Ovary (tissue), 9 donors: ENCODE data around the gene TRPM2. TPM values are rescaled to one million over a fixed set of nuclear protein-coding genes. Genes with fewer than 3 reads are reported as not detected.
A peak's percentile ranks its signal among the peaks of the same experiment; 100 is the strongest.
"Not testable (repeated sequence)": the region's sequence is repeated elsewhere in the genome, so short reads cannot be mapped to it uniquely, and the experiment has no call there.

Experiments used
- DNase-seq, 5 donors: peaks; one replicate each; pipeline ENCODE4 v3.0.0-alpha.2; 2019 to 2020
- H3K27ac ChIP-seq, 2 donors: fragments of 200-600 bp; one replicate each; pipeline versions ENCODE4 v1.5.1 to v1.8.0; 2019 to 2022
- H3K27me3 ChIP-seq: fragments of 200-600 bp; one replicate; pipeline ENCODE4 v1.8.0; 2022
- H3K36me3 ChIP-seq: fragments of 200-600 bp; sonication (generic); one replicate; pipeline ENCODE4 v1.5.1; 2019
- H3K4me1 ChIP-seq: one replicate; pipeline ENCODE4 v1.8.1; 2013; ENCODE audit warnings: mild to moderate bottlenecking, moderate library complexity; ENCODE audit not compliant: insufficient read depth
- H3K4me3 ChIP-seq: fragments of 200-600 bp; sonication (generic); one replicate; pipeline ENCODE4 v1.5.1; 2017
- H3K9me3 ChIP-seq, 2 donors: fragments of 200-600 bp in 1 of 2; sonication (generic) in 1 of 2; one replicate each; pipeline versions ENCODE4 v1.5.1 to v1.8.1; 2013 to 2019; ENCODE audit warnings: mild to moderate bottlenecking in 1 of 2, moderate library complexity in 1 of 2
- CTCF ChIP-seq, 3 donors: fragments of 450-650 bp in 2 of 3; fragments of 200-600 bp in 1 of 3; IDR thresholded peaks; one replicate each; pipeline versions ENCODE4 v1.5.1 to v1.8.0; 2016 to 2022; ENCODE audit warnings: antibody characterized with exemption in 3 of 3, mild to moderate bottlenecking in 1 of 3
- EP300 ChIP-seq: sonication (generic); formaldehyde crosslinking; IDR thresholded peaks from one replicate; pipeline ENCODE4 v1.6.1; 2017; ENCODE audit warnings: antibody characterized with exemption
- POLR2A ChIP-seq: fragments of 450-650 bp; IDR thresholded peaks from one replicate; pipeline ENCODE4 v1.6.1; 2017; ENCODE audit warnings: antibody characterized with exemption, mild to moderate bottlenecking, moderate library complexity
- WGBS, 3 donors: extraction: QIAGEN DNeasy Blood & Tissue Kit in 1 of 3; methylation state at CpG; one replicate each; pipeline versions ENCODE4 v1.1.5 to v1.1.7; 2013 to 2017; 5-methylcytosine and 5-hydroxymethylcytosine counted together
- intact Hi-C, 4 donors: fragments of 100-400 bp; cut with DNase I; formaldehyde crosslinking; loops; one replicate each; pipeline versions ENCODE4 v1.11.0 to v1.15.1; 2022 to 2023
- polyA plus RNA-seq, 2 donors: library from polyadenylated mRNA; stranded (reverse); fragments of 200-250 nt in 1 of 2; fragments of 350-450 nt in 1 of 2; fragmentation: Illumina TruSeq in 1 of 2; extraction: RNeasy Lipid Tissue Mini Kit (QIAGEN cat#74804) in 1 of 2; gene quantifications; one replicate each; pipeline ENCODE4 v1.2.3, GENCODE V29; 2013 to 2014
- total RNA-seq, 7 donors: library from RNA; depleted of rRNA in 2 of 7; stranded (reverse); fragments of >200 nt in 2 of 7; fragmentation: NEBNext Ultra II Directional in 3 of 7; extraction: Animal tissue kit (Norgen Biotek cat#: 25700) in 3 of 7; gene quantifications; one replicate each; pipeline versions ENCODE4 v1.1.0 to v1.2.4, GENCODE V29; 2016 to 2023
- donor health status: DM: no; HTN: no; CAD: no; lungs with moderate emphysema.
- donor health status: DM: no; HTN: no; CAD: no.
- donor health status: Bipolar disorder and iron deficiency.
- donor health status: DM: yes; HTN: yes; CAD: no.
- donor health status: DM: no; HTN: no; CAD: no.
- donor health status: DM: yes; HTN: yes; CAD: no.

TRPM2 gene
- total and polyA plus RNA-seq, 9 donors: 0.48 to 7.0 (median 1.8) TPM

- no peaks in the 10 kb centered on the region for H3K27me3 ChIP-seq
- no peak for TF ChIP-seq POLR2A
- no peak for TF ChIP-seq CTCF (IDR thresholded peaks at IDR 0.05)
- no peak for TF ChIP-seq EP300
- no peak overlapping the region for H3K4me3 ChIP-seq
- no peak for DNase-seq
- WGBS, 3 donors: 70 to 71% (median 70%) methylated on average over 16 of the region's 16 CpGs
- intact Hi-C loops: no loop called here
- H3K27ac ChIP-seq: no peak overlapping the region
- H3K36me3 ChIP-seq: no peaks in the 10 kb centered on the region
- no peaks in the 10 kb centered on the region for H3K9me3 ChIP-seq
- H3K4me1 ChIP-seq: no peaks in the 10 kb centered on the region
Observed at GRCh38 chr21:44478124-44478800, 124.8 kb downstream of the TRPM2 start.

GRCh38 chr21:44478801-44479167 lies 125.4 kb downstream of the TRPM2 start:
- no peak overlapping the region for H3K4me3 ChIP-seq
- WGBS, 3 donors: 76 to 89% (median 80%) methylated on average over 5 of the region's 5 CpGs
- DNase-seq: no peak
- intact Hi-C loops: no loop called here
- H3K36me3 ChIP-seq: no peaks in the 10 kb centered on the region
- no peak overlapping the region for H3K27ac ChIP-seq
- no peaks in the 10 kb centered on the region for H3K9me3 ChIP-seq
- TF ChIP-seq CTCF (IDR thresholded peaks at IDR 0.05) (no peak), POLR2A (no peak), EP300 (no peak)
- no peaks in the 10 kb centered on the region for H3K4me1 ChIP-seq
- no peaks in the 10 kb centered on the region for H3K27me3 ChIP-seq

- H3K27me3 ChIP-seq, intact Hi-C loops, H3K36me3 ChIP-seq, H3K4me1 ChIP-seq, H3K4me3 ChIP-seq, H3K9me3 ChIP-seq, H3K27ac ChIP-seq: not testable (repeated sequence)
- DNase-seq: peak in 2 of 5 donors; percentile 41 to 51
- 36 to 44% (median 37%) methylated on average over 21 of the region's 21 CpGs for WGBS, 3 donors
- peak in 1 of 3 donors; percentile 15 for TF ChIP-seq CTCF (IDR thresholded peaks at IDR 0.05)
Observed at GRCh38 chr21:44479556-44480199, 126.3 kb downstream of the TRPM2 start.

- WGBS, 3 donors: 70 to 72% (median 70%) methylated on average over 16 of the region's 16 CpGs
- H3K36me3 ChIP-seq: no peaks in the 10 kb centered on the region
- intact Hi-C loops: no loop called here
- no peaks in the 10 kb centered on the region for H3K4me1 ChIP-seq
- H3K27me3 ChIP-seq: no peaks in the 10 kb centered on the region
- no peak for DNase-seq
- H3K9me3 ChIP-seq: no peaks in the 10 kb centered on the region
- no peak overlapping the region for H3K27ac ChIP-seq
- TF ChIP-seq CTCF (IDR thresholded peaks at IDR 0.05) (no peak), POLR2A (no peak), EP300 (no peak)
- H3K4me3 ChIP-seq: no peak overlapping the region
Observed at GRCh38 chr21:44480200-44481053, 127.0 kb downstream of the TRPM2 start.
